ENCODE data around the gene GABBR2. TPM values are rescaled to one million over a fixed set of nuclear protein-coding genes. Genes with fewer than 3 reads are reported as not detected.

Gene GABBR2
- total and polyA plus RNA-seq, 2 of the 8 experiments (the other 6 are each of a cell fraction or from before 2014, with no cell fraction given) = 0.50 to 1.2 TPM

- DNase-seq (ENCODE audit: low read depth in 1 of 2, low spot score in 2 of 2) = no peak
- POLR2A ChIA-PET (ENCODE audit: partially characterized antibody) = interaction anchor here (1.6 kb wide), 1 partner anchor 10 kb away, joined by 5 read pairs; no protein-coding TSS in a partner anchor
- TF ChIP-seq SRF (IDR thresholded peaks at IDR 0.05; ENCODE audit: low read depth, low read length) (no peak), JUND (IDR thresholded peaks at IDR 0.05; ENCODE audit: low read length) (peak; percentile 46; the same call in 1 of the 2 replicates)
These were observed 213.2 kb downstream of the GABBR2 start for GRCh38 chr9:98495530-98495929.

More at GRCh38 chr9:98495530-98495929, 213.2 kb downstream of the GABBR2 start:
- Histone ChIP-seq H4K5ac (ENCODE audit: insufficient read length, low read depth, low read length) (no peak overlapping the region), H3K4me3 (ENCODE audit: extremely low read depth in 1 of 4, insufficient read depth in 2 of 4, low read depth in 3 of 4, low read length in 4 of 4) (no peak overlapping the region), H3K9ac (replicated peaks in 1 of 4; ENCODE audit: extremely low read depth in 1 of 4, low read depth in 3 of 4, low read length in 3 of 4) (no peak overlapping the region), H3K56ac (replicated peaks; ENCODE audit: insufficient read length, low read depth, low read length) (no peak overlapping the region), H3K36me3 (ENCODE audit: control insufficient read depth in 2 of 4, insufficient read depth in 4 of 4, low read length in 3 of 4) (no peaks in the 10 kb centered on the region), H4K20me1 (replicated peaks in 1 of 2; ENCODE audit: control insufficient read depth in 1 of 2, insufficient read depth in 2 of 2, low read length in 2 of 2) (no peaks in the 10 kb centered on the region), H2AFZ (ENCODE audit: low read length) (no peak overlapping the region), H3K9me3 (ENCODE audit: insufficient read depth in 2 of 2, low read depth in 1 of 2, low read length in 1 of 2) (peaks cover 0 to 4% of the 10 kb centered on the region in 2 experiments; a peak in 1 of 4 replicates), H3K4me2 (ENCODE audit: insufficient read depth in 1 of 2, low read depth in 2 of 2, low read length in 2 of 2) (no peak overlapping the region), H2BK12ac (ENCODE audit: low read depth, low read length) (no peak overlapping the region), H3K4me1 (replicated peaks in 1 of 4; ENCODE audit: control insufficient read depth in 3 of 4, insufficient read depth in 4 of 4, low read length in 3 of 4) (no peaks in the 10 kb centered on the region), H2BK20ac (ENCODE audit: low read length) (peak overlapping the region; percentile 34; the same call in 1 of the 2 replicates), H3K14ac (ENCODE audit: insufficient read length) (no peak overlapping the region), H3K79me2 (ENCODE audit: control insufficient read depth in 1 of 2, insufficient read depth in 2 of 2, low read length in 2 of 2) (no peaks in the 10 kb centered on the region), H3K27me3 (replicated peaks in 1 of 4; ENCODE audit: control insufficient read depth in 3 of 4, extremely low read depth in 1 of 4, insufficient read depth in 3 of 4, low read length in 3 of 4) (no peaks in the 10 kb centered on the region), H3K23me2 (ENCODE audit: low read depth, low read length) (no peaks in the 10 kb centered on the region), H2AK5ac (ENCODE audit: low read depth, low read length) (no peak overlapping the region), H2BK5ac (ENCODE audit: low read depth, low read length) (no peak overlapping the region), H2BK15ac (ENCODE audit: low read length) (no peak overlapping the region), H3K23ac (ENCODE audit: insufficient read length) (no peak overlapping the region), H3K27ac (ENCODE audit: low read depth, low read length) (no peak overlapping the region), H2BK120ac (replicated peaks; ENCODE audit: low read depth, low read length) (no peak overlapping the region), H4K8ac (ENCODE audit: extremely low read depth, insufficient read depth, low read length) (no peak overlapping the region), H3K4ac (replicated peaks; ENCODE audit: insufficient read length, low read depth, low read length) (no peak overlapping the region), H3K18ac (ENCODE audit: extremely low read depth, low read length) (no peak overlapping the region), H4K91ac (replicated peaks; ENCODE audit: insufficient read length, low read length) (no peak overlapping the region), H3K79me1 (ENCODE audit: low read depth, low read length) (no peaks in the 10 kb centered on the region)
- CTCF ChIA-PET (ENCODE audit: partially characterized antibody) = interaction anchor here (0.6 to 1.8 kb wide), 3 partner anchors 8 to 152 kb away, joined by 3 to 5 read pairs (median 4); no protein-coding TSS in a partner anchor
- 92% methylated on average over 3 of the region's 3 CpGs; no CpG with 5 or more reads in 1 of the 2 experiments for WGBS, 2 experiments (ENCODE audit: extremely low coverage in 1 of 2, insufficient coverage in 1 of 2, insufficient read length in 1 of 2, insufficient replicate concordance in 2 of 2, low coverage in 1 of 2, low lambda C conversion rate in 2 of 2, missing lambda C conversion rate in 1 of 2)
- no peak for FAIRE-seq

Measured in H1 (cell line).